Mammary epithelial cell (primary cell): ENCODE measurements around the gene ILK.

Experiments used
- EZH2 ChIP-seq: IDR thresholded peaks from 2 replicates; pipeline ENCODE4 v1.6.1; 2012; ENCODE audit warnings: low read length, inconsistent platforms, borderline replicate concordance
- TF ChIP-seq, protein P1 (sequence below), 2 donors: IDR thresholded peaks in 1 of 2; conservative IDR thresholded peaks in 1 of 2; 2 replicates each; pipeline ENCODE4 v1.5.1; 2011 to 2012; ENCODE audit warnings: inconsistent platforms in 2 of 2, low read length in 2 of 2, mild to moderate bottlenecking in 2 of 2, control low read depth in 1 of 2, low read depth in 1 of 2; ENCODE audit not compliant: insufficient read depth in 1 of 2; ENCODE audit errors: extremely low read depth in 1 of 2

- TF ChIP-seq, protein P1, sequence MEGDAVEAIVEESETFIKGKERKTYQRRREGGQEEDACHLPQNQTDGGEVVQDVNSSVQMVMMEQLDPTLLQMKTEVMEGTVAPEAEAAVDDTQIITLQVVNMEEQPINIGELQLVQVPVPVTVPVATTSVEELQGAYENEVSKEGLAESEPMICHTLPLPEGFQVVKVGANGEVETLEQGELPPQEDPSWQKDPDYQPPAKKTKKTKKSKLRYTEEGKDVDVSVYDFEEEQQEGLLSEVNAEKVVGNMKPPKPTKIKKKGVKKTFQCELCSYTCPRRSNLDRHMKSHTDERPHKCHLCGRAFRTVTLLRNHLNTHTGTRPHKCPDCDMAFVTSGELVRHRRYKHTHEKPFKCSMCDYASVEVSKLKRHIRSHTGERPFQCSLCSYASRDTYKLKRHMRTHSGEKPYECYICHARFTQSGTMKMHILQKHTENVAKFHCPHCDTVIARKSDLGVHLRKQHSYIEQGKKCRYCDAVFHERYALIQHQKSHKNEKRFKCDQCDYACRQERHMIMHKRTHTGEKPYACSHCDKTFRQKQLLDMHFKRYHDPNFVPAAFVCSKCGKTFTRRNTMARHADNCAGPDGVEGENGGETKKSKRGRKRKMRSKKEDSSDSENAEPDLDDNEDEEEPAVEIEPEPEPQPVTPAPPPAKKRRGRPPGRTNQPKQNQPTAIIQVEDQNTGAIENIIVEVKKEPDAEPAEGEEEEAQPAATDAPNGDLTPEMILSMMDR (conservative IDR thresholded peaks at IDR 0.05 in 1 of 2, IDR thresholded peaks at IDR 0.05 in 1 of 2; ENCODE audit: extremely low read depth in 1 of 2, insufficient read depth in 1 of 2, low read depth in 1 of 2, low read length in 2 of 2) = no peak
- no peak for TF ChIP-seq EZH2
Observed at GRCh38 chr11:6629892-6630631, 26.5 kb downstream of the ILK start.
